Measurements from ENCODE around the gene CPB1.

The CPB1 gene

DNA sequence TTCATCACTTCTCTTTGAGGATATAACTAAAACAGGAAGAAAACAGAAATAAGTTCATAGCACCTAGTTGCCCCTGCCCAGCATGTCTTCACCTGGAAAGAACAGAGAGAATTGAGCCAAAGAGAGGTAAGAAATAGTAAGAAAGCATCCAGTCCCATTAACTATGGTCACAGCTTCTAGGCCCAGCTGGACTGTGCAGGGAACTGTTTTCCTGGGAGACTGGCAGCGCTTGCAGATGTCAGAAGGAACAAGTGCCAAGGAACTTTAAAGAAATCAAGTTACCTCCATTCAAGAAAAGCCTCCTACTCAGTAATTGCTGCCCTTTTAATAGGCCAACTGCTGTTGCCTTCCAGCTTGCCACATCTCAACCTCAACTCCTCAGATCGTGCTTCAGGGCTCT is 17.8 kb upstream of the CPB1 start:
- TF ChIP-seq, protein P1, sequence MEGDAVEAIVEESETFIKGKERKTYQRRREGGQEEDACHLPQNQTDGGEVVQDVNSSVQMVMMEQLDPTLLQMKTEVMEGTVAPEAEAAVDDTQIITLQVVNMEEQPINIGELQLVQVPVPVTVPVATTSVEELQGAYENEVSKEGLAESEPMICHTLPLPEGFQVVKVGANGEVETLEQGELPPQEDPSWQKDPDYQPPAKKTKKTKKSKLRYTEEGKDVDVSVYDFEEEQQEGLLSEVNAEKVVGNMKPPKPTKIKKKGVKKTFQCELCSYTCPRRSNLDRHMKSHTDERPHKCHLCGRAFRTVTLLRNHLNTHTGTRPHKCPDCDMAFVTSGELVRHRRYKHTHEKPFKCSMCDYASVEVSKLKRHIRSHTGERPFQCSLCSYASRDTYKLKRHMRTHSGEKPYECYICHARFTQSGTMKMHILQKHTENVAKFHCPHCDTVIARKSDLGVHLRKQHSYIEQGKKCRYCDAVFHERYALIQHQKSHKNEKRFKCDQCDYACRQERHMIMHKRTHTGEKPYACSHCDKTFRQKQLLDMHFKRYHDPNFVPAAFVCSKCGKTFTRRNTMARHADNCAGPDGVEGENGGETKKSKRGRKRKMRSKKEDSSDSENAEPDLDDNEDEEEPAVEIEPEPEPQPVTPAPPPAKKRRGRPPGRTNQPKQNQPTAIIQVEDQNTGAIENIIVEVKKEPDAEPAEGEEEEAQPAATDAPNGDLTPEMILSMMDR (IDR thresholded peaks at IDR 0.05; ENCODE audit: control extremely low read depth, extremely low read depth, low read depth, missing control alignments) = no peak
- ChIA-PET CTCF (interaction anchor here (1.2 kb wide), 1 partner anchor 13 kb away, joined by 3 read pairs; no protein-coding TSS in a partner anchor), POLR2A (no interaction called here)
- DNase-seq (ENCODE audit: extremely low spot score) = no peak

DNA sequence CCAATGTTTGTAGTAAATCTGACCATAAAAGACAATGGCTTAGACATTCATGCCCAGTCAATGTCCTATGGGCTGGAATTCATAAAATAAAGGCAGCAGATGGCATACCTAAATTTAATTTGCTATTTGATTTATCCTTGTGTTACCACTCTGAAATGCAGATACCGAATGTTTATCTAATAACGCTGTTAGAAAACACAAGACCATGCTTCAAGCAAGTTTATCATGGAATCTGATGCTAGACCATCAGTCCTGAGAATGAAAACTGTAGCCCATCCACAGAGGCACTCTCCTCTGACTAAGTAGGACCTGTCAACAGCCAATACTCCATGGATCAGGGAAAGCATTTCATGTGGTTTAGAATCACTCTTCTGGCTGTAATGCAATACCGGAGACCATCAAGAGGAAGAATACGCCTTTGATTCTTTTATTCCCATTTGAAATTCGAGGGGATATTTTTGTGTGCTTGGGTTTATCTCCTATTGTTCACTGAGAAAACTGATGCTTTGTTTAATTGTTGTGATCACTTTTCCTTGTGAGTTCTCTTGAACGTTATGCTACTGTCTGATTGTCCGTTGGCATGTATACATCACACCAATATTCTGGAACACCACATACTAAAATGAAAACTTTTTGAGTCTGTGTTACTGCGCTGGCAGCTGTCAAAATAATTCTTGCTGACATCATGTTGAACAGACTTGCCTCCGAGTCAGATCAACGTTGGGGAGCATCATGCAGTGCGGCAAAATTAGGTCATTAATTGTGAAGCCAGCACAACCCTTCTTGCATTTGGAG is 12.1 kb upstream of the CPB1 start:
- no peak for DNase-seq (ENCODE audit: extremely low spot score)
- ChIA-PET POLR2A (no interaction called here), CTCF (no interaction called here)
- TF ChIP-seq, protein P1 (IDR thresholded peaks at IDR 0.05; ENCODE audit: control extremely low read depth, extremely low read depth, low read depth, missing control alignments) = no peak

- DNase-seq (ENCODE audit: extremely low spot score) = no peak
- POLR2A ChIA-PET = no interaction called here
- CTCF ChIA-PET = no interaction called here
- TF ChIP-seq, protein P1 (IDR thresholded peaks at IDR 0.05; ENCODE audit: control extremely low read depth, extremely low read depth, low read depth, missing control alignments) = no peak
Observed at GRCh38 chr3:148816427-148816826, 11.2 kb upstream of the CPB1 start.

GRCh38 chr3:148816981-148817525 is 10.6 kb upstream of the CPB1 start:
- ChIA-PET POLR2A (no interaction called here), CTCF (interaction anchor here (1.6 kb wide), 1 partner anchor 10 kb away, joined by 4 read pairs; no protein-coding TSS in a partner anchor)
- no peak for DNase-seq (ENCODE audit: extremely low spot score)
- TF ChIP-seq, protein P1 (IDR thresholded peaks at IDR 0.05; ENCODE audit: control extremely low read depth, extremely low read depth, low read depth, missing control alignments) = no peak

GRCh38 chr3:148820361-148821245 is 7.0 kb upstream of the CPB1 start:
- CTCF ChIA-PET = interaction anchor here (2.0 kb wide), 1 partner anchor 9 kb away, joined by 8 read pairs; no protein-coding TSS in a partner anchor
- POLR2A ChIA-PET = no interaction called here
- TF ChIP-seq, protein P1 (IDR thresholded peaks at IDR 0.05; ENCODE audit: control extremely low read depth, extremely low read depth, low read depth, missing control alignments) = no peak
- DNase-seq (ENCODE audit: extremely low spot score) = no peak

GRCh38 chr3:148823026-148823425 is 4.6 kb upstream of the CPB1 start:
- TF ChIP-seq, protein P1 (IDR thresholded peaks at IDR 0.05; ENCODE audit: control extremely low read depth, extremely low read depth, low read depth, missing control alignments) = no peak
- CTCF ChIA-PET = interaction anchor here (1.2 to 1.4 kb wide), 2 partner anchors 13 to 24 kb away, joined by 3 read pairs; no protein-coding TSS in a partner anchor
- DNase-seq (ENCODE audit: extremely low spot score) = no peak
- POLR2A ChIA-PET = no interaction called here
